G401.6 (cell line): Measurements from ENCODE around the gene QSOX1.

ENCODE experiments used
- FAIRE-seq: peaks from 2 replicates; lab custom pipeline; 2012; peaks lifted over from hg19 to GRCh38; lab: Jason Lieb, UNC

QSOX1 gene

GRCh38 chr1:180217006-180217405, 62.3 kb downstream of the QSOX1 start:
- no peak for FAIRE-seq

- FAIRE-seq = no peak
Observed at GRCh38 chr1:180218806-180219765, 64.4 kb downstream of the QSOX1 start.

- no peak for FAIRE-seq
Observed at GRCh38 chr1:180219776-180220175, 65.1 kb downstream of the QSOX1 start.

- FAIRE-seq = no peak
Observed at GRCh38 chr1:180221462-180221861, 66.8 kb downstream of the QSOX1 start.

- FAIRE-seq = no peak
Observed at GRCh38 chr1:180224902-180225301, 70.2 kb downstream of the QSOX1 start.

- FAIRE-seq = no peak
Observed at GRCh38 chr1:180225403-180225802, 70.7 kb downstream of the QSOX1 start.

GRCh38 chr1:180227861-180228647, 73.4 kb downstream of the QSOX1 start:
- FAIRE-seq = peak; percentile 28

GRCh38 chr1:180228648-180229482, 74.2 kb downstream of the QSOX1 start:
- no peak for FAIRE-seq

GRCh38 chr1:180229483-180230415, 75.1 kb downstream of the QSOX1 start, which contains the start of gene LHX4:
Gene LHX4, plus strand, starts transcription at chr1:180230264. Its CDS starts 266 bp downstream, at chr1:180230530.
- FAIRE-seq = no peak

GRCh38 chr1:180230416-180230790, 75.7 kb downstream of the QSOX1 start:
- FAIRE-seq = no peak

- FAIRE-seq = no peak
Observed at GRCh38 chr1:180230791-180231505, 76.3 kb downstream of the QSOX1 start.

GRCh38 chr1:180231506-180231921, 76.8 kb downstream of the QSOX1 start:
- no peak for FAIRE-seq

- FAIRE-seq = no peak
Observed at GRCh38 chr1:180231936-180232335, 77.3 kb downstream of the QSOX1 start.

GRCh38 chr1:180232521-180233043, 77.9 kb downstream of the QSOX1 start:
- FAIRE-seq = no peak

- FAIRE-seq = no peak
Observed at GRCh38 chr1:180233191-180234011, 78.7 kb downstream of the QSOX1 start.

GRCh38 chr1:180234369-180235076, 79.9 kb downstream of the QSOX1 start:
- FAIRE-seq = no peak

GRCh38 chr1:180235077-180235501, 80.4 kb downstream of the QSOX1 start:
- FAIRE-seq = no peak

GRCh38 chr1:180235502-180236239, 81.0 kb downstream of the QSOX1 start:
- FAIRE-seq = no peak
